Cardiac muscle cell (in vitro differentiated cells and primary cell): Measurements from ENCODE around the gene SNAP47. TPM values are rescaled to one million over a fixed set of nuclear protein-coding genes. Genes with fewer than 3 reads are reported as not detected.

Experiments used
- DNase-seq, 2 donors: peaks; one replicate each; pipeline versions ENCODE4 v3.0.0 to v3.0.0-alpha.2; 2010 to 2017; ENCODE audit warnings: low read depth in 1 of 2, low spot score in 1 of 2
- H3K27ac ChIP-seq: fragments of 200-600 bp; sonication (generic); 2 replicates; pipeline ENCODE4 v1.5.1; 2016
- H3K27me3 ChIP-seq: fragments of 200-600 bp; sonication (generic); 2 replicates; pipeline ENCODE4 v1.6.0; 2016; ENCODE audit warnings: control low read depth
- H3K36me3 ChIP-seq: fragments of 200-600 bp; sonication (generic); 2 replicates; pipeline ENCODE4 v1.5.1; 2016; ENCODE audit warnings: control low read depth
- H3K4me1 ChIP-seq: fragments of 200-600 bp; sonication (generic); 2 replicates; pipeline ENCODE4 v1.8.1; 2017; ENCODE audit warnings: low read depth, mild to moderate bottlenecking, mixed run types
- H3K4me3 ChIP-seq: fragments of 200-600 bp; sonication (generic); 2 replicates; pipeline ENCODE4 v1.5.1; 2016; ENCODE audit warnings: mild to moderate bottlenecking
- H3K9me3 ChIP-seq: fragments of 200-600 bp; sonication (generic); 2 replicates; pipeline ENCODE4 v1.5.1; 2017; ENCODE audit warnings: low read depth, mild to moderate bottlenecking, control low read depth
- polyA plus RNA-seq: library from polyadenylated mRNA; unstranded; fragments of >200 nt; fragmentation: Nextera tagmentation; extraction: Ambion mirVana; gene quantifications from 2 replicates; pipeline ENCODE4 v1.2.1, GENCODE V29; 2016
- total RNA-seq: library from RNA; depleted of rRNA; stranded (reverse); fragments of >200 nt; gene quantifications from 2 replicates; pipeline ENCODE4 v1.2.3, GENCODE V29; 2016
- TF ChIP-seq, protein P1 (sequence below): IDR thresholded peaks from 2 replicates; pipeline ENCODE4 v1.5.1; 2012; ENCODE audit warnings: low read depth, mild to moderate bottlenecking, low read length

SNAP47 gene
- total and polyA plus RNA-seq, 2 experiments from 2014 or later, result 43.7 to 57.4 TPM

DNA sequence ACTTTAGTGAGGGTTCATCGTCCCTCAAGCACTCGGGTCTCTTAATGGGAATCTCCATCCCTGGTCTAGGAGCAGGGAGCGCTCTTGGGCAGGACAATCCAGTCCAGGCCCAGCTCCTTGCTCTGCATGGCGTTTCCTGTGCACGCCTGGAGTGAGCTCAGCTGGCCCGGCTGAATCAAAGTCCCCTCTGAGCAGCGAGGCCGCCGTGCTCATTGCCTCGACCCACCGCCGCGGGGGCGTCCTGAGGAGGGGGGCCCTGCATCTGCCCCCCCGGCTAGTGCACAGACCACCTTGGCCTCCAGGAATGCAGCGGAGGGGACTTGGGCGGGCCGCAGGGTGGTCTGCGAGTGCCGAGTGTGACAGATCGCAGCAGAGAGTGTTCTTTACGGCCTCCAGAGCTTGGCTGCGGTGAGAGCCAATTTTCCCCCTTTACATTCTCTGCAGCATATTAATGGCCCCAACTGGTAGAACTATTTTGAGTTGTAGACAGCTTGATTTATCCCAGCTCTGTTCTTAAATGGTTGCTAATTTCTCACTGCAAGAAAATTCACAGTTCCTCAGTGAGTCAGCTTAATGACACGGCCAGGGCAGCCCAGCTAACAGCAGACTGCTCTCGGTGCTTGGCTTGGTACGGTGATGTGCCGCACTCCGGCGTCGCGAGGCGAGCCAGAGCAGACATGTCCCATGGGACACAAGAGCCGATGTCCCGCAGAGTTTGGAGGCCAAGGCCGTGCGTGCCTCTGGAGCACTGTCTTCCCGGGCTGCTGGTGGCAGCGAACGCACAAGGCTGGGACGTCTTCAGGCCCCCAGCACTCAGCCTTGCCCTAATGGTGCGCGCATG lies 39.8 kb downstream of the SNAP47 start:
- DNase-seq, result peak in 1 of 2 donors; percentile 49
- Histone ChIP-seq H3K27ac (no peak overlapping the region), H3K9me3 (no peaks in the 10 kb centered on the region), H3K36me3 (no peaks in the 10 kb centered on the region), H3K27me3 (no peaks in the 10 kb centered on the region), H3K4me3 (no peak overlapping the region), H3K4me1 (no peaks in the 10 kb centered on the region)
- TF ChIP-seq, protein P1, sequence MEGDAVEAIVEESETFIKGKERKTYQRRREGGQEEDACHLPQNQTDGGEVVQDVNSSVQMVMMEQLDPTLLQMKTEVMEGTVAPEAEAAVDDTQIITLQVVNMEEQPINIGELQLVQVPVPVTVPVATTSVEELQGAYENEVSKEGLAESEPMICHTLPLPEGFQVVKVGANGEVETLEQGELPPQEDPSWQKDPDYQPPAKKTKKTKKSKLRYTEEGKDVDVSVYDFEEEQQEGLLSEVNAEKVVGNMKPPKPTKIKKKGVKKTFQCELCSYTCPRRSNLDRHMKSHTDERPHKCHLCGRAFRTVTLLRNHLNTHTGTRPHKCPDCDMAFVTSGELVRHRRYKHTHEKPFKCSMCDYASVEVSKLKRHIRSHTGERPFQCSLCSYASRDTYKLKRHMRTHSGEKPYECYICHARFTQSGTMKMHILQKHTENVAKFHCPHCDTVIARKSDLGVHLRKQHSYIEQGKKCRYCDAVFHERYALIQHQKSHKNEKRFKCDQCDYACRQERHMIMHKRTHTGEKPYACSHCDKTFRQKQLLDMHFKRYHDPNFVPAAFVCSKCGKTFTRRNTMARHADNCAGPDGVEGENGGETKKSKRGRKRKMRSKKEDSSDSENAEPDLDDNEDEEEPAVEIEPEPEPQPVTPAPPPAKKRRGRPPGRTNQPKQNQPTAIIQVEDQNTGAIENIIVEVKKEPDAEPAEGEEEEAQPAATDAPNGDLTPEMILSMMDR, result no peak

DNA sequence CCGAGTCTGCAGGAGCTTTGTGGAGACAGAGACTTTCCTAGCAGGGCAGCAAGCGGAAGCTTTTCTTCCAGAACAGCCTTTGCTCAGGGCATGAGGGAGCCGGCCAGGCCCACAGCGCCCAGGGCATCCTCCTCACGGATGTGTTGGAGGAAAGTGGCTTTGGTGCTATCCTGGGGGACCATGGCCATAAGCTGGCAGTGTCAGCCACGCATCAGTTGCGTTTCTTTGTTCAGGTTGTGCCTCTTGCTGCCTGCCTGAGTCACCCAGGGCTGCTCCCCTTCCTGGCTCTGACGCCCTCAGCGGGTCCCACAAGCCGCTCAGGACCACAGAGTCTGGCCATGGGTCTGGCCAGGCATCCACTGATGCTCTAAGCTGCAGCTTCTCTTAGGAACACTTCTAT lies 40.6 kb downstream of the SNAP47 start:
- TF ChIP-seq, protein P1, result no peak
- no peak for DNase-seq
- no peaks in the 10 kb centered on the region for H3K4me1 ChIP-seq
- H3K27me3 ChIP-seq, result no peaks in the 10 kb centered on the region
- H3K27ac ChIP-seq, result no peak overlapping the region
- H3K36me3 ChIP-seq, result no peaks in the 10 kb centered on the region
- no peaks in the 10 kb centered on the region for H3K9me3 ChIP-seq
- no peak overlapping the region for H3K4me3 ChIP-seq

DNA sequence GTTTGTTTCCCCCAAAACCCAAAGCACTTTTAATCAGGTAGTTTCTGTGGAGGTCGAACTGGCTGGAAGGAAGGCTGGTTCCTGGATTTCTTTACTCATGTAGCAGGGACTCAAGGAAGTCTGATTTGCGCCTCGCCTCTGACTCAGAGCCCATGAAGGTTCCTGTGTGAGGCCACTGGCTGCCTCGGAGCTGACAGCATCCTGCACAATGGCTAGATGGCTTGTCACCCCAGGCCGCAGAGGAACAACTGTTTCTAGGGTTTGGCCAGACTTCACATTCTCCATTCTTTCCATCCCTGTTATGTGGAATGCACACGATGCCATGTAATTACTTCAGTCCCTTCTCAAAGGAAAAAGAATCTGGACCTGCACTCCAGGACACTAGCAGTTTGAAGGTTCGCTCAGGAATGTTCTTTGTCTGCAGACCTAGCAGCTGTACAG lies 41.1 kb downstream of the SNAP47 start:
- H3K4me3 ChIP-seq, result no peak overlapping the region
- DNase-seq, result peak in 1 of 2 donors; percentile 46
- H3K9me3 ChIP-seq, result no peaks in the 10 kb centered on the region
- H3K36me3 ChIP-seq, result no peaks in the 10 kb centered on the region
- H3K4me1 ChIP-seq, result no peaks in the 10 kb centered on the region
- no peak overlapping the region for H3K27ac ChIP-seq
- TF ChIP-seq, protein P1, result no peak
- no peaks in the 10 kb centered on the region for H3K27me3 ChIP-seq

DNA sequence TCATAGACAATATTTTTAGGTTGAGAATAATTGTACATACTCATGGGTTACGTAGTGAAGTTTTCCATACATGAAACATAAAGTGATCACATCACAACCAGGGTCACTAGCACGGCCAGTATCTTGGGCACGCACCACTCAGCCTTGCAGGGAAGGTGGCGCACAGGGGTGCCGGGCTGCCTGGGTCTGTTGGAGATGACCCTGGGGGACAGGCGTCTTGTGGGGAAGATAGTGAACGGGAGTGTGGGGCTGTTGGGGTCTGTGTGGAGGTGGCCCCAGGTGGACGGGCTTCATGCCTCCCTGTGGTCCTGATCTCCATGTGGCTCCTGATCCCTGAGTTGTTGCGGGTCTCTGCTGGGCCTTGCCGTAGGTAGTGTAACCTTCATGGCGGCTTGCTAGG lies 41.9 kb downstream of the SNAP47 start:
- Histone ChIP-seq H3K27ac (no peak overlapping the region), H3K4me1 (no peaks in the 10 kb centered on the region), H3K9me3 (no peaks in the 10 kb centered on the region), H3K27me3 (no peaks in the 10 kb centered on the region), H3K4me3 (no peak overlapping the region), H3K36me3 (no peaks in the 10 kb centered on the region)
- TF ChIP-seq, protein P1, result no peak
- no peak for DNase-seq

DNA sequence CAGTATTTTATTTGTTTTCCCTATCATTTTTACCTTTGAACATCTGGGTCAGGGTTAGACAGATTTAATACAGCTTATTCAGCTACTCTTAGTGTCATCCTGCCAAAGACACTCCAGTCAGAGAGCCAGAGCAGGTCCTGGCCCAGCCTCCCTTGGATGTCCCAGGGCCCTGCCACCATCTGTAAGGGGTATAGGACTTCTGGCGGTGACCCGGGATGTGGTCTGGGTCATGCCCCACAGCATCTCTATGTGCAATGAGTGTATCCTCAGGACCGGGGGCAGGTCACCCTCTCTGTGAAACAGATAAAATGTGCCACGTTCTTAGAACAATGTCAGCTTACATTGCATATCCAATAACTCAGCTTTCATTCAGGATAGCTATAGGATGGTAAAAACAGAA lies 42.4 kb downstream of the SNAP47 start:
- H3K4me1 ChIP-seq, result no peaks in the 10 kb centered on the region
- TF ChIP-seq, protein P1, result no peak
- no peak for DNase-seq

More for the DNA sequence above, 42.4 kb downstream of the SNAP47 start:
- H3K27ac ChIP-seq, result no peak overlapping the region
- H3K36me3 ChIP-seq, result no peaks in the 10 kb centered on the region
- no peaks in the 10 kb centered on the region for H3K9me3 ChIP-seq
- H3K4me3 ChIP-seq, result no peak overlapping the region
- H3K27me3 ChIP-seq, result no peaks in the 10 kb centered on the region
